ENCODE results near the gene IMPDH1. TPM values are rescaled to one million over a fixed set of nuclear protein-coding genes. Genes with fewer than 3 reads are reported as not detected.

Gene IMPDH1
- polyA plus RNA-seq, 2 of the 4 experiments (the other 2 are of a cell fraction): 55.4 to 65.4 TPM

- no peak for TF ChIP-seq EP300 (IDR thresholded peaks at IDR 0.05)
- TF ChIP-seq USF2 (IDR thresholded peaks at IDR 0.05): no peak
- TF ChIP-seq, protein P1, sequence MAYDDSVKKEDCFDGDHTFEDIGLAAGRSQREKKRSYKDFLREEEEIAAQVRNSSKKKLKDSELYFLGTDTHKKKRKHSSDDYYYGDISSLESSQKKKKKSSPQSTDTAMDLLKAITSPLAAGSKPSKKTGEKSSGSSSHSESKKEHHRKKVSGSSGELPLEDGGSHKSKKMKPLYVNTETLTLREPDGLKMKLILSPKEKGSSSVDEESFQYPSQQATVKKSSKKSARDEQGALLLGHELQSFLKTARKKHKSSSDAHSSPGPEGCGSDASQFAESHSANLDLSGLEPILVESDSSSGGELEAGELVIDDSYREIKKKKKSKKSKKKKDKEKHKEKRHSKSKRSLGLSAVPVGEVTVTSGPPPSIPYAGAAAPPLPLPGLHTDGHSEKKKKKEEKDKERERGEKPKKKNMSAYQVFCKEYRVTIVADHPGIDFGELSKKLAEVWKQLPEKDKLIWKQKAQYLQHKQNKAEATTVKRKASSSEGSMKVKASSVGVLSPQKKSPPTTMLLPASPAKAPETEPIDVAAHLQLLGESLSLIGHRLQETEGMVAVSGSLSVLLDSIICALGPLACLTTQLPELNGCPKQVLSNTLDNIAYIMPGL (CRISPR knock-in tag; IDR thresholded peaks at IDR 0.05; ENCODE audit: borderline replicate concordance): no peak
- TF ChIP-seq CEBPB (IDR thresholded peaks at IDR 0.05): no peak
- TF ChIP-seq, protein P2, sequence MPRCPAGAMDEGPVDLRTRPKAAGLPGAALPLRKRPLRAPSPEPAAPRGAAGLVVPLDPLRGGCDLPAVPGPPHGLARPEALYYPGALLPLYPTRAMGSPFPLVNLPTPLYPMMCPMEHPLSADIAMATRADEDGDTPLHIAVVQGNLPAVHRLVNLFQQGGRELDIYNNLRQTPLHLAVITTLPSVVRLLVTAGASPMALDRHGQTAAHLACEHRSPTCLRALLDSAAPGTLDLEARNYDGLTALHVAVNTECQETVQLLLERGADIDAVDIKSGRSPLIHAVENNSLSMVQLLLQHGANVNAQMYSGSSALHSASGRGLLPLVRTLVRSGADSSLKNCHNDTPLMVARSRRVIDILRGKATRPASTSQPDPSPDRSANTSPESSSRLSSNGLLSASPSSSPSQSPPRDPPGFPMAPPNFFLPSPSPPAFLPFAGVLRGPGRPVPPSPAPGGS (IDR thresholded peaks at IDR 0.05): no peak
- TF ChIP-seq HOXB13 (CRISPR knock-in tag; IDR thresholded peaks at IDR 0.05; ENCODE audit: low read depth): no peak
- no peak for TF ChIP-seq KDM1A (IDR thresholded peaks at IDR 0.05; ENCODE audit: low read depth)
- TF ChIP-seq, protein P3, sequence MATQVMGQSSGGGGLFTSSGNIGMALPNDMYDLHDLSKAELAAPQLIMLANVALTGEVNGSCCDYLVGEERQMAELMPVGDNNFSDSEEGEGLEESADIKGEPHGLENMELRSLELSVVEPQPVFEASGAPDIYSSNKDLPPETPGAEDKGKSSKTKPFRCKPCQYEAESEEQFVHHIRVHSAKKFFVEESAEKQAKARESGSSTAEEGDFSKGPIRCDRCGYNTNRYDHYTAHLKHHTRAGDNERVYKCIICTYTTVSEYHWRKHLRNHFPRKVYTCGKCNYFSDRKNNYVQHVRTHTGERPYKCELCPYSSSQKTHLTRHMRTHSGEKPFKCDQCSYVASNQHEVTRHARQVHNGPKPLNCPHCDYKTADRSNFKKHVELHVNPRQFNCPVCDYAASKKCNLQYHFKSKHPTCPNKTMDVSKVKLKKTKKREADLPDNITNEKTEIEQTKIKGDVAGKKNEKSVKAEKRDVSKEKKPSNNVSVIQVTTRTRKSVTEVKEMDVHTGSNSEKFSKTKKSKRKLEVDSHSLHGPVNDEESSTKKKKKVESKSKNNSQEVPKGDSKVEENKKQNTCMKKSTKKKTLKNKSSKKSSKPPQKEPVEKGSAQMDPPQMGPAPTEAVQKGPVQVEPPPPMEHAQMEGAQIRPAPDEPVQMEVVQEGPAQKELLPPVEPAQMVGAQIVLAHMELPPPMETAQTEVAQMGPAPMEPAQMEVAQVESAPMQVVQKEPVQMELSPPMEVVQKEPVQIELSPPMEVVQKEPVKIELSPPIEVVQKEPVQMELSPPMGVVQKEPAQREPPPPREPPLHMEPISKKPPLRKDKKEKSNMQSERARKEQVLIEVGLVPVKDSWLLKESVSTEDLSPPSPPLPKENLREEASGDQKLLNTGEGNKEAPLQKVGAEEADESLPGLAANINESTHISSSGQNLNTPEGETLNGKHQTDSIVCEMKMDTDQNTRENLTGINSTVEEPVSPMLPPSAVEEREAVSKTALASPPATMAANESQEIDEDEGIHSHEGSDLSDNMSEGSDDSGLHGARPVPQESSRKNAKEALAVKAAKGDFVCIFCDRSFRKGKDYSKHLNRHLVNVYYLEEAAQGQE (IDR thresholded peaks at IDR 0.05): no peak
- TF ChIP-seq RFX5 (IDR thresholded peaks at IDR 0.05): no peak
- no peak for TF ChIP-seq FOXS1 (CRISPR knock-in tag; IDR thresholded peaks at IDR 0.05)
- no peak for TF ChIP-seq EHF (CRISPR knock-in tag; IDR thresholded peaks at IDR 0.05)
- no peak for TF ChIP-seq EHMT2 (IDR thresholded peaks at IDR 0.05; ENCODE audit: low read depth)
- TF ChIP-seq POLR2AphosphoS2 (conservative IDR thresholded peaks at IDR 0.05; ENCODE audit: low read length): no peak
- TF ChIP-seq FOSL2 (IDR thresholded peaks at IDR 0.05): no peak
- TF ChIP-seq FOSL2 (CRISPR knock-in tag; IDR thresholded peaks at IDR 0.05): no peak
- TF ChIP-seq PHF8 (IDR thresholded peaks at IDR 0.05; ENCODE audit: borderline replicate concordance, low read depth): no peak
- TF ChIP-seq ATOH8 (CRISPR knock-in tag; IDR thresholded peaks at IDR 0.05; ENCODE audit: low read depth): no peak
- no peak for TF ChIP-seq ZSCAN20 (CRISPR knock-in tag; IDR thresholded peaks at IDR 0.05)
- no peak overlapping the region for H3K4me3 ChIP-seq
- no peak overlapping the region for H3K27ac ChIP-seq
- H3K4me2 ChIP-seq: no peak overlapping the region
- CTCF ChIA-PET: interaction anchor here (8.3 to 23.8 kb wide), 4 partner anchors 15 to 74 kb away, joined by 89 to 695 read pairs (median 254); partner anchors contain the start of genes IMPDH1 and RBM28
- ATAC-seq: no peak
- no peaks in the 10 kb centered on the region for H3K9me3 ChIP-seq
- no peak for FAIRE-seq
- DNase-seq (ENCODE audit: low read depth in 1 of 2, low spot score in 1 of 2): no peak
- POLR2A ChIA-PET: no interaction called here
- H3K4me1 ChIP-seq: no peaks in the 10 kb centered on the region; the same call in 2 of the 3 replicates
- WGBS (ENCODE audit: missing lambda C conversion rate): 74% methylated on average over 1 of the region's 1 CpG
Measured at GRCh38 chr7:128422037-128422436, 12.3 kb upstream of the IMPDH1 start.

DNA sequence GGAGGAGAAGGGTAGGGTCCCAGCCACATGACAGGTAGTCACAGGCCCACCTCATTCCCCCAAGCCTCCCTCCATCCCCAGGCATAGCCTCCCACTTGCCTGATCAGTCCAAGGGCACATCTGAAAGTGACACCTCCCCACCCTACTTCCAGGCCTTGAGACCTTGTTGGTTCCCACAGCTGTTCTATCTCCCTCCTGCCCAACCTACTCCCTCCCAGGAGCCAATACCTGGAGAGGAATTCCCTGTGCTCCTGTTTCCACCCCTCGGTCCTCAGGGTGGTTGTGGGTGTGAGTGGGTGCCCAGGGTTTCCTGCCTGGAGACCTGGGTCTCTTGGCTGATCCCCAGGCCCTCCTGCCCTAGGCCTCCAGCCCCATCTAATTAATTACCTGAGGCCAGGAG, 11.6 kb upstream of the IMPDH1 start:
- no peak for TF ChIP-seq JUN (IDR thresholded peaks at IDR 0.05)
- TF ChIP-seq HOXB13 (CRISPR knock-in tag; IDR thresholded peaks at IDR 0.05; ENCODE audit: low read depth): no peak
- TF ChIP-seq HOXB5 (CRISPR knock-in tag; IDR thresholded peaks at IDR 0.05): no peak
- no peak for TF ChIP-seq MAZ (IDR thresholded peaks at IDR 0.05; ENCODE audit: borderline replicate concordance, low read depth, low read length)
- TF ChIP-seq TP53 (CRISPR knock-in tag; IDR thresholded peaks at IDR 0.05): no peak
- no peak for TF ChIP-seq JUNB (IDR thresholded peaks at IDR 0.05)
- TF ChIP-seq SREBF2 (IDR thresholded peaks at IDR 0.05): no peak
- no peak for TF ChIP-seq GATA3 (IDR thresholded peaks at IDR 0.05; ENCODE audit: borderline replicate concordance)
- no peak overlapping the region for H3K4me3 ChIP-seq
- POLR2A ChIA-PET: no interaction called here
- 100% methylated on average over 1 of the region's 1 CpG for WGBS (ENCODE audit: missing lambda C conversion rate)
- H3K4me1 ChIP-seq: no peaks in the 10 kb centered on the region; the same call in 2 of the 3 replicates
- no peaks in the 10 kb centered on the region for H3K9me3 ChIP-seq
- ATAC-seq (no peak), FAIRE-seq (no peak), DNase-seq (ENCODE audit: low read depth in 1 of 2, low spot score in 1 of 2) (no peak)
- CTCF ChIA-PET: interaction anchor here (8.3 to 23.8 kb wide), 3 partner anchors 14 to 74 kb away, joined by 89 to 695 read pairs (median 162); partner anchors contain the start of genes IMPDH1 and RBM28
- H3K27ac ChIP-seq: no peak overlapping the region
- no peak overlapping the region for H3K4me2 ChIP-seq
